ENCODE measurements around the gene PRDM16. TPM values are rescaled to one million over a fixed set of nuclear protein-coding genes. Genes with fewer than 3 reads are reported as not detected.

PRDM16 gene
- total and polyA plus RNA-seq, 4 donors = 0.05 to 0.67 (median 0.19) TPM

DNA sequence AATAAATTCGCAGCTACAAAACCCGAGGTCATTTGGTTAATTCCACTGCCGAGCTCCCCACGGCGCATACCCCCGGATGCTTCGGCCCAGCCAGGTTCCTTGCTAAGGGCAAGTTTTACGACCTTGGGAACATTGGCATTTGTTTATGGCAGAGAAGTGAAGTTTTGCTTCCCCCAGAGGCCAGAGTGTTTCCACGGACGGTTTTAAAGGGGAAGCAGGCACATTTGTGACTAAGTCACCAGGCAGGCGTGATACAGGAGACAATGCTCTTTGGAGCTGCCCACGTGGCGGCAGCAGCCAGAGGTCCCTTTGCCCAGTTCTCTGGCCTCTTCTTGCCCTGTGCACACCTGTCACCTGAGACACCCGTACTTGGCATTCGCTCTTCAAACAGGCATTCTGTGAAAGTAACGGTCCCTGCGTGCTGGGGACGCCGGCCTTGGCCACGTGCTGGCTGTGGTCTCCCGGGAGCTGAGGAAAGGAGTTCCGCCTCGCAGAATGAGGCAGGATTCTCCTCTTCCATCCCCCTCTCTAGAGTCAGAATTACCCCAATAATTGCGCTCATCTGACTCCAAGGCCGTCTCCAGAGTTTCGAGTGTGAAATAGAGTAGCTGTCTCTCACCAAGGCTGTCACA lies 138.3 kb downstream of the PRDM16 start:
- Histone ChIP-seq H3K4me1 (ENCODE audit: control insufficient read depth in 4 of 4, insufficient read depth in 4 of 4, low read length in 3 of 4) (no peaks in the 10 kb centered on the region), H3K9ac (ENCODE audit: low read depth in 1 of 2, low read length in 2 of 2) (no peak overlapping the region), H3K27me3 (ENCODE audit: control insufficient read depth in 4 of 4, insufficient read depth in 4 of 4, low read length in 3 of 4) (no peaks in the 10 kb centered on the region), H3K27ac (ENCODE audit: low read depth in 1 of 2, low read length in 2 of 2) (no peak overlapping the region), H3K9me3 (ENCODE audit: control insufficient read depth in 4 of 4, low read length in 3 of 4) (no peaks in the 10 kb centered on the region), H3K36me3 (ENCODE audit: control insufficient read depth in 4 of 4, insufficient read depth in 3 of 4, low read depth in 1 of 4, low read length in 3 of 4) (no peaks in the 10 kb centered on the region), H3K4me3 (ENCODE audit: low read depth in 1 of 3, low read length in 3 of 3) (no peak overlapping the region)
- 76% methylated on average over 26 of the region's 26 CpGs for WGBS
- TF ChIP-seq, protein P1, sequence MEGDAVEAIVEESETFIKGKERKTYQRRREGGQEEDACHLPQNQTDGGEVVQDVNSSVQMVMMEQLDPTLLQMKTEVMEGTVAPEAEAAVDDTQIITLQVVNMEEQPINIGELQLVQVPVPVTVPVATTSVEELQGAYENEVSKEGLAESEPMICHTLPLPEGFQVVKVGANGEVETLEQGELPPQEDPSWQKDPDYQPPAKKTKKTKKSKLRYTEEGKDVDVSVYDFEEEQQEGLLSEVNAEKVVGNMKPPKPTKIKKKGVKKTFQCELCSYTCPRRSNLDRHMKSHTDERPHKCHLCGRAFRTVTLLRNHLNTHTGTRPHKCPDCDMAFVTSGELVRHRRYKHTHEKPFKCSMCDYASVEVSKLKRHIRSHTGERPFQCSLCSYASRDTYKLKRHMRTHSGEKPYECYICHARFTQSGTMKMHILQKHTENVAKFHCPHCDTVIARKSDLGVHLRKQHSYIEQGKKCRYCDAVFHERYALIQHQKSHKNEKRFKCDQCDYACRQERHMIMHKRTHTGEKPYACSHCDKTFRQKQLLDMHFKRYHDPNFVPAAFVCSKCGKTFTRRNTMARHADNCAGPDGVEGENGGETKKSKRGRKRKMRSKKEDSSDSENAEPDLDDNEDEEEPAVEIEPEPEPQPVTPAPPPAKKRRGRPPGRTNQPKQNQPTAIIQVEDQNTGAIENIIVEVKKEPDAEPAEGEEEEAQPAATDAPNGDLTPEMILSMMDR (IDR thresholded peaks at IDR 0.05; ENCODE audit: low read depth, low read length, missing input control) = no peak
- TF ChIP-seq RXRA (IDR thresholded peaks at IDR 0.05) (no peak), FOXA1 (IDR thresholded peaks at IDR 0.05) (no peak), ZBTB33 (IDR thresholded peaks at IDR 0.05) (no peak), JUND (IDR thresholded peaks at IDR 0.05) (no peak), REST (IDR thresholded peaks at IDR 0.05) (no peak), ATF3 (IDR thresholded peaks at IDR 0.05) (no peak), NR2F2 (IDR thresholded peaks at IDR 0.05) (no peak), SP1 (IDR thresholded peaks at IDR 0.05) (no peak), YY1 (IDR thresholded peaks at IDR 0.05) (no peak), HNF4A (conservative IDR thresholded peaks at IDR 0.05) (no peak), TAF1 (conservative IDR thresholded peaks at IDR 0.05) (no peak), FOXA2 (IDR thresholded peaks at IDR 0.05) (no peak), HNF4G (IDR thresholded peaks at IDR 0.05) (no peak), RAD21 (IDR thresholded peaks at IDR 0.05) (no peak), EGR1 (IDR thresholded peaks at IDR 0.05; ENCODE audit: low read depth in 2 of 2) (no peak), GABPA (IDR thresholded peaks at IDR 0.05 in 1 of 2, conservative IDR thresholded peaks at IDR 0.05 in 1 of 2) (no peak)
- TF ChIP-seq, protein P2, sequence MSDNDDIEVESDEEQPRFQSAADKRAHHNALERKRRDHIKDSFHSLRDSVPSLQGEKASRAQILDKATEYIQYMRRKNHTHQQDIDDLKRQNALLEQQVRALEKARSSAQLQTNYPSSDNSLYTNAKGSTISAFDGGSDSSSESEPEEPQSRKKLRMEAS (IDR thresholded peaks at IDR 0.05) = no peak
- DNase-seq (ENCODE audit: low spot score) = no peak
